CD8-positive, alpha-beta memory T cell (primary cell): ENCODE results near the gene ZNF625. TPM values are rescaled to one million over a fixed set of nuclear protein-coding genes. Genes with fewer than 3 reads are reported as not detected.
"Not testable (repeated sequence)": the region's sequence is repeated elsewhere in the genome, so short reads cannot be mapped to it uniquely, and the experiment has no call there.

Experiments used
- CTCF ChIA-PET: fragments of 350-600 bp; sonication (Branson Sonifier 250); formaldehyde crosslinking; loops from one replicate; lab custom pipeline; 2021; ENCODE audit warnings: antibody characterized with exemption; lab: Charles Lee
- POLR2A ChIA-PET: fragments of 350-600 bp; sonication (Branson Sonifier 250); formaldehyde crosslinking; loops from one replicate; lab custom pipeline; 2021; ENCODE audit warnings: antibody characterized with exemption; lab: Charles Lee
- DNase-seq, 5 donors: peaks; one replicate each; pipeline versions ENCODE4 v3.0.0 to v3.0.0-alpha.2; 2020 to 2022; ENCODE audit warnings: mixed read lengths in 1 of 5
- H3K27ac ChIP-seq: one replicate; pipeline ENCODE4 v1.7.0; 2013; ENCODE audit warnings: low read depth, mild to moderate bottlenecking, low read length, moderate library complexity
- H3K27me3 ChIP-seq: 2 replicates; pipeline ENCODE4 v1.7.0; 2013; ENCODE audit warnings: low read length, mild to moderate bottlenecking; ENCODE audit not compliant: insufficient read depth, poor library complexity, severe bottlenecking
- H3K36me3 ChIP-seq: 2 replicates; pipeline ENCODE4 v1.7.0; 2013; ENCODE audit warnings: mild to moderate bottlenecking, low read length, moderate library complexity; ENCODE audit not compliant: insufficient read depth
- H3K4me1 ChIP-seq: 2 replicates; pipeline ENCODE4 v1.7.0; 2013; ENCODE audit warnings: mild to moderate bottlenecking, low read length, moderate library complexity; ENCODE audit not compliant: insufficient read depth
- H3K4me3 ChIP-seq: 2 replicates; pipeline ENCODE4 v1.7.0; 2013; ENCODE audit warnings: mild to moderate bottlenecking, low read length
- H3K9me3 ChIP-seq: 2 replicates; pipeline ENCODE4 v1.7.0; 2013; ENCODE audit warnings: mild to moderate bottlenecking, low read length
- H3K27ac Mint-ChIP-seq, 8 donors: one replicate each; pipeline ENCODE4 v1.8.0; 2020 to 2021; ENCODE audit warnings: mixed read lengths in 8 of 8, mild to moderate bottlenecking in 6 of 8, inconsistent platforms in 3 of 8, moderate library complexity in 3 of 8
- H3K27me3 Mint-ChIP-seq, 2 donors: one replicate each; pipeline ENCODE4 v1.8.0; 2020 to 2021; ENCODE audit warnings: mixed read lengths in 2 of 2, mild to moderate bottlenecking in 1 of 2, moderate library complexity in 1 of 2
- H3K36me3 Mint-ChIP-seq, 3 donors: one replicate each; pipeline ENCODE4 v1.8.0; 2020 to 2021; ENCODE audit warnings: mixed read lengths in 3 of 3, inconsistent platforms in 1 of 3, mild to moderate bottlenecking in 1 of 3
- H3K4me1 Mint-ChIP-seq, 3 donors: one replicate each; pipeline ENCODE4 v1.8.0; 2020 to 2021; ENCODE audit warnings: mixed read lengths in 3 of 3, inconsistent platforms in 1 of 3, mild to moderate bottlenecking in 1 of 3
- H3K4me3 Mint-ChIP-seq, 7 donors: one replicate each; pipeline ENCODE4 v1.8.0; 2020 to 2021; ENCODE audit warnings: mixed read lengths in 7 of 7, mild to moderate bottlenecking in 6 of 7, moderate library complexity in 4 of 7, inconsistent platforms in 2 of 7
- H3K9me3 Mint-ChIP-seq, 5 donors: one replicate each; pipeline ENCODE4 v1.8.0; 2020 to 2022; ENCODE audit warnings: mixed read lengths in 5 of 5, mild to moderate bottlenecking in 3 of 5, moderate library complexity in 2 of 5, inconsistent platforms in 1 of 5
- polyA plus RNA-seq: library from polyadenylated mRNA; unstranded; fragments of 300-500 nt; fragmentation: Illumina TruSeq; gene quantifications from one replicate; pipeline ENCODE4 v1.2.3, GENCODE V29; 2021
- total RNA-seq, 2 experiments: library from RNA; stranded (reverse); gene quantifications; one replicate each; pipeline ENCODE4 v1.2.3, GENCODE V29; 2021

Gene ZNF625
- total and polyA plus RNA-seq, 3 experiments from 2014 or later = 0.39 to 3.8 (median 3.3) TPM

DNA sequence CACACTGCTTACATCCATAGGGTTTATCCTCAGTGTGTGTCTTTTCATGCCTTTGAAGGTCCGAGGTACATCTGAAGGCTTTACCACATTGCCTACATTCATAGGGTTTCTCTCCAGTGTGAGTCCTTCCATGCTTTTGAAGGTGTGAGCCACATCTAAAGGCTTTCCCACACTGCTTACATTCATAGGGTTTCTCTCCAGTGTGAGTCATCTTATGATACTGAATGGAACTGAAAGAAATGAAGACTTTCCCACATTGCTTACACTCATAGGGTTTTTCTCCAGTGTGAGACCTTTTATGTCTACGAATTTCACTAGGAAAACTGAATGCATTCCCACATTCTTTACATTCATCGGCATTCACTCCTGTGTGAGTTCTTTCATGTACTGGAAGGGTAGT, 23.5 kb downstream of the ZNF625 start:
- DNase-seq = no peak
- ChIA-PET POLR2A (no interaction called here), CTCF (interaction anchor here (1.5 kb wide), 1 partner anchor 335 kb away, joined by 5 read pairs; no protein-coding TSS in a partner anchor)
- Mint-ChIP-seq H3K27me3 (no peaks in the 10 kb centered on the region), H3K4me3 (no peak overlapping the region), H3K27ac (no peak overlapping the region), H3K4me1 (peaks cover 7 to 9% (median 8%) of the 10 kb centered on the region in 3 donors), H3K36me3 (peaks cover 30 to 70% (median 57%) of the 10 kb centered on the region in 3 donors), H3K9me3 (peaks cover 22 to 68% (median 51%) of the 10 kb centered on the region in 5 donors)
- Histone ChIP-seq H3K9me3 (peaks cover 28% of the 10 kb centered on the region), H3K4me1 (no peaks in the 10 kb centered on the region), H3K4me3 (no peak overlapping the region), H3K27me3 (no peaks in the 10 kb centered on the region), H3K36me3 (peaks cover 25% of the 10 kb centered on the region), H3K27ac (no peak overlapping the region)

DNA sequence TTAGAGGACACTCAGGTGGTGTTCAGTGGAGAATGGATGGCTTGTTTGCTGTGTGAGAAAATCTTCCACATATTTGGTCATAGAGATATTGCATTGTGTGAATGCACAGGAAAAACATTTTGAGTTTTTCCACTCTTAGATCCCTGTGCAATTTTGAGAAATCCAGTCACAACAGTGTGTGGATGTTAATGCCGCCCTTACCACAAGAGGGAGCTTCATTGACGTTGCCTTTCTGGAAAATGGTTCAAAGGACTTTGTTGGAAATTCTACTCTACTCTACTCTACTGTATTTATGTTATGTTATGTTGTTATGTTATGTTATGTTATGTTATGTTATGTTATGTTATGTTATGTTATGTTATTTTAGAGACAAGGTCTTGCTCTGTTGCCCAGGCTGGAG, 29.8 kb downstream of the ZNF625 start:
- Histone ChIP-seq H3K27me3 (no peaks in the 10 kb centered on the region), H3K27ac (no peak overlapping the region), H3K4me3 (no peak overlapping the region), H3K9me3 (peaks cover 5% of the 10 kb centered on the region), H3K4me1 (no peaks in the 10 kb centered on the region), H3K36me3 (no peaks in the 10 kb centered on the region)
- Mint-ChIP-seq H3K27ac (peak overlapping the region in 1 of 8 donors; percentile 87), H3K4me3 (no peak overlapping the region), H3K4me1 (no peaks in the 10 kb centered on the region), H3K36me3 (peaks cover 2 to 25% (median 9%) of the 10 kb centered on the region in 3 donors), H3K27me3 (peaks cover 0 to 3% of the 10 kb centered on the region in 2 donors), H3K9me3 (peaks cover 6 to 27% (median 25%) of the 10 kb centered on the region in 5 donors)
- ChIA-PET CTCF (interaction anchor here (0.7 to 1.6 kb wide), 2 partner anchors 23 to 202 kb away, joined by 3 to 5 read pairs; partner anchors contain the start of gene ZNF700), POLR2A (no interaction called here)
- DNase-seq = no peak

DNA sequence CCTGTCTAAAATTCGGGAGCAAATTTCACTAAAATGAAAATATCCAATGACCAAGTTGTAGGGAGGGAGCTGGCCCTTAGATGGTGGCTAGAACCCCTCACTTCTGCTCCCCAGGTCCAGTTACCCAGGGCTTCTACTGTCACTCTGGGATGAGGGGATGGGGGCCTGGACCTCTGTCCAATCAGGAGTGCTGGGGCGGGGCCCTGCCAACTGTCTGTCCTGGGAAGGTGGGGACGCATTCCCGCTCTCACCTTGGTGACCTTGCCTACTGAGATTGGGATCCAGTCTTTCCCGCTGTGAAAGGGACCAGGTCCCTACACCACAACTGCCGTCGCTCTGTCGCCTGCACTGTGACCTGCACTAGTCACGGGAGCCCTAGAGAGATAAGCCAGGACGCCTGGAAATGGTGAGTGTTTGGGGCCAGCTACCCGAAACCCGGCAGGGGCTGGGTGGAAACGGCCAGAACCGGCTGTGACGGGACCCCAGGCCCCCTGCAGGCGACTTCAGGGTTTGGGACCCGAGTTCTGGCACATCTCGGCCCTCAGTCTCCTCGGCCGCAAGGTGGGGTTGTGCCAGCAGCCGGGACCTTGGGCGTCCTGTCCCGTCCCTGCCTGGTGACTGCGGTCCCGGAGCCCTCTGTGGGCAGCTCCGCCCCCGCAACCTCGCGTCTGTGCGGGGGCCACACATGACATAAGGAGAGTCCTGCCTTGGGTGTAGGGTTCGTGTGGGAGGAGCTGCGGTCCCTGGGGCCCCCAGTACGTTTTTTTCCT, 39.1 kb downstream of the ZNF625 start:
- H3K4me3 ChIP-seq = no peak overlapping the region
- no peaks in the 10 kb centered on the region for H3K27me3 ChIP-seq
- no peaks in the 10 kb centered on the region for H3K36me3 ChIP-seq
- peaks cover 0 to 11% (median under 1%) of the 10 kb centered on the region in 5 donors for H3K9me3 Mint-ChIP-seq
- CTCF ChIA-PET = interaction anchor here (0.8 kb wide), 1 partner anchor 32 kb away, joined by 3 read pairs; no protein-coding TSS in a partner anchor
- H3K4me1 Mint-ChIP-seq = no peaks in the 10 kb centered on the region
- H3K4me3 Mint-ChIP-seq = no peak overlapping the region
- no peaks in the 10 kb centered on the region for H3K27me3 Mint-ChIP-seq
- POLR2A ChIA-PET = no interaction called here
- DNase-seq = no peak
- H3K27ac Mint-ChIP-seq = no peak overlapping the region
- no peaks in the 10 kb centered on the region for H3K4me1 ChIP-seq
- no peak overlapping the region for H3K27ac ChIP-seq
- H3K9me3 ChIP-seq = no peaks in the 10 kb centered on the region
- no peaks in the 10 kb centered on the region for H3K36me3 Mint-ChIP-seq

DNA sequence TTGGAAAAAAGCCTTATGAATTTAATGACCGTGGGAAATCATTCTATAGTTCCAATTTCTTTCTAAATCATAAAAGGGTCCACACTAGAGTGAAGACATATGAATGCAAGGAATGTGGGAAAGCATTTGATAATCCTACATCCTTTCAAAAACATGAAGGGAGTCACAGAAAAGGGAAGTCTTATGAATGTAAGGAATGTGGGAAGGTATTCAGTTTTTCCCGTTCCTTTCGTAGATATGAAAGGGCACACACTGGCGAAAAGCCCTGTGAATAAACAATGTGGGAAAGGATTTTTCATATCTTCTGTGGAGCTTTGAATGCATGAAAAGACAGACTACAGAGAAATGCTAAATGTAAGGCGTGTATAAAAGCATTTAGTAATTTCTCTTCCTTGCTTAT, 43.4 kb downstream of the ZNF625 start:
- H3K9me3 Mint-ChIP-seq = peaks cover 0 to 20% (median 4%) of the 10 kb centered on the region in 5 donors
- no peaks in the 10 kb centered on the region for H3K4me1 ChIP-seq
- no peaks in the 10 kb centered on the region for H3K4me1 Mint-ChIP-seq
- no peak overlapping the region for H3K27ac Mint-ChIP-seq
- H3K4me3 Mint-ChIP-seq = no peak overlapping the region
- H3K27ac ChIP-seq = no peak overlapping the region
- no peaks in the 10 kb centered on the region for H3K36me3 ChIP-seq
- no peaks in the 10 kb centered on the region for H3K27me3 ChIP-seq
- H3K27me3 Mint-ChIP-seq = peaks cover 0 to 2% of the 10 kb centered on the region in 2 donors
- H3K9me3 ChIP-seq = no peaks in the 10 kb centered on the region
- ChIA-PET CTCF (no interaction called here), POLR2A (no interaction called here)
- H3K4me3 ChIP-seq = no peak overlapping the region
- H3K36me3 Mint-ChIP-seq = no peaks in the 10 kb centered on the region
- no peak for DNase-seq

DNA sequence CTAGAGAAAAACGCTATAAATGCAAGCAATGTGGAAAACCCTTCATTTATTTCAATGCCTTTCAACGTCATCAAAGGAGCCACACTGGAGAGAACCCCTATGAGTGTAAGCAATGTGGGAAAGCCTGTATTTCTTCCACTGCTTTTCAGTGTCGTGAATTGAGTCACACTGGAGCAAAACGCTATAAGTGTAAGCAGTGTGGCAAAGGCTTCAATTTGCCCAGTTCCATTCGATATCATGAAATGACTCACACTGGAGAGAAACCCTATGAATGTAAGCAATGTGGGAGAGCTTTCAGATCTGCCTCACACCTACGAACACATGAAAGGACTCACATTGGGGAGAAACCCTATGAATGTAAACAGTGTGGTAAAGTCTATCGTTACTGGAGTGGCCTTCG, 43.8 kb downstream of the ZNF625 start:
- POLR2A ChIA-PET = no interaction called here
- H3K9me3 Mint-ChIP-seq = peaks cover 0 to 20% (median 4%) of the 10 kb centered on the region in 5 donors
- DNase-seq = no peak

DNA sequence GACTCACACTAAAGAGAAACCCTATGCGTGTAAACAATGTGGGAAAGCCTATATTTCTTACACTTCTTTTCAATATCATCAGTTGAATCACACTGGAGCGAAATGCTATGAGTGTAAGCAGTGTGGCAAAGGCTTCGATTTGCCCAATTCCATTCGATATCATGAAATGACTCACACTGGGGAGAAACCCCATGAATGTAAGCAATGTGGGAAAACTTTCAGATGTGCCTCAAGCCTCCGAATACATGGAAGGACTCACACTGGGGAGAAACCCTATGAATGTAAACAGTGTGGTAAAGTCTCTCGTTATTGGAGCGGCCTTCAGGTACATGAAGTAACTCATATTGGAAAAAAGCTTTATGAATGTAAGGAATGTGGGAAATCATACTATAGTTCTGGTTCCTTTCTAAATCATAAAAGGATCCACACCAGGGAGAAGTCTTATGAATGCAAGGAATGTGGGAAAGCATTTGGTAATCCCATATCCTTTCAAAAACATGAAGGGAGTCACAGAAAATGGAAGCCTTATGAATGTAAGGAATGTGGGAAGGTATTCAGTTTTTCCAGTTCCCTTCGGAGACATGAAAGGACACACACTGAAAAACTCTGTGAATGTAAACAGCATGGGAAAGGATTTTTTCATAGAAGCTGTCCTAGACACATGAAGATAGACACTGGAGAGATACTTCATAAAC, 44.4 kb downstream of the ZNF625 start:
- H3K36me3 ChIP-seq = no peaks in the 10 kb centered on the region
- no peak overlapping the region for H3K27ac ChIP-seq
- no peak overlapping the region for H3K4me3 ChIP-seq
- H3K27me3 Mint-ChIP-seq = peaks cover 0 to 2% of the 10 kb centered on the region in 2 donors
- ChIA-PET POLR2A (no interaction called here), CTCF (no interaction called here)
- H3K27me3 ChIP-seq = no peaks in the 10 kb centered on the region
- no peaks in the 10 kb centered on the region for H3K4me1 ChIP-seq
- H3K4me3 Mint-ChIP-seq = no peak overlapping the region
- no peaks in the 10 kb centered on the region for H3K36me3 Mint-ChIP-seq
- no peak overlapping the region for H3K27ac Mint-ChIP-seq
- no peaks in the 10 kb centered on the region for H3K4me1 Mint-ChIP-seq
- peaks cover 0 to 20% (median 4%) of the 10 kb centered on the region in 5 donors for H3K9me3 Mint-ChIP-seq
- DNase-seq = no peak
- H3K9me3 ChIP-seq = no peaks in the 10 kb centered on the region

More for the DNA sequence above, 43.8 kb downstream of the ZNF625 start:
- H3K27me3 ChIP-seq = no peaks in the 10 kb centered on the region
- Mint-ChIP-seq H3K27me3 (peaks cover 0 to 2% of the 10 kb centered on the region in 2 donors), H3K27ac (no peak overlapping the region), H3K4me1 (no peaks in the 10 kb centered on the region), H3K4me3 (no peak overlapping the region), H3K36me3 (no peaks in the 10 kb centered on the region)
- CTCF ChIA-PET = no interaction called here
- no peak overlapping the region for H3K4me3 ChIP-seq
- no peaks in the 10 kb centered on the region for H3K4me1 ChIP-seq
- H3K9me3 ChIP-seq = no peaks in the 10 kb centered on the region
- H3K27ac ChIP-seq = no peak overlapping the region
- no peaks in the 10 kb centered on the region for H3K36me3 ChIP-seq

DNA sequence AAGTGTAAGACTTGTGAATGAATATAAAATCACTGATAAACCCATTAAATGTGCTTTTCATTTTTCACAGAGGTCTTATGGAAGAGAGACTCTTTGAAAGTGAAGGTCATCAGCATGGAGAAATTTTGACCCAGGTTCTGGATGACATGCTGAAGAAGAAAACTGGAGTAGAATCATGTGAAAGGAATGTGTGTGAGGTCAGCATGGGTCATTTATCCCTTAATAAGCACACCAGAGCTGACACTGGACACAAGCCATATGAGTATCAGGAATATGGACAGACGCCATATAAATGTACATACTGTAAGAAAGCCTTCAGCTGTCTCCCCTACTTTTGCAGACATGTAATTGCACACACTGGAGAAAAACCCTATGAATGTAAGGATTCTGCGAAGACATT, 45.4 kb downstream of the ZNF625 start:
- no peak overlapping the region for H3K4me3 Mint-ChIP-seq
- H3K4me3 ChIP-seq = no peak overlapping the region
- no peak overlapping the region for H3K27ac Mint-ChIP-seq
- CTCF ChIA-PET = no interaction called here
- no peaks in the 10 kb centered on the region for H3K4me1 ChIP-seq
- DNase-seq = no peak
- no peaks in the 10 kb centered on the region for H3K9me3 ChIP-seq
- POLR2A ChIA-PET = no interaction called here
- H3K36me3 Mint-ChIP-seq = no peaks in the 10 kb centered on the region
- no peaks in the 10 kb centered on the region for H3K27me3 ChIP-seq
- peaks cover 0 to 2% of the 10 kb centered on the region in 2 donors for H3K27me3 Mint-ChIP-seq
- H3K9me3 Mint-ChIP-seq = peaks cover 0 to 21% (median 4%) of the 10 kb centered on the region in 5 donors
- no peak overlapping the region for H3K27ac ChIP-seq
- no peaks in the 10 kb centered on the region for H3K4me1 Mint-ChIP-seq
- H3K36me3 ChIP-seq = no peaks in the 10 kb centered on the region

DNA sequence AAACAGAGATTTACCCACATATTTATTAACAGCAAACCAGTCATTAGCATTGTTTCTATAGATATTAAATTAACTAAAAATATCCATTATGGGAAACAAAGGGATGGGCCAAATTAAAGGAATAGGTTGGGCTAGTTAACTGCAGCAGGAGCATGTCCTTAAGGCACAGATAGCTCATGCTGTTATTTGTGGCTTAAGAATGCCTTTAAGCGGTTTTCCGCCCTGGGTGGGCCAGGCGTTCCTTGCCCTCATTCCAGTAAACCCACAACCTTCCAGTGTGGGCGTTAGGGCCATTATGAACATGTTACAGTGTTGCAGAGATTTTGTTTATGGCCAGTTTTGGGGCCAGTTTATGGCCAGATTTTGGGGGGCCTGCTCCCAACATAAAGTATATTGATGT, 52.6 kb downstream of the ZNF625 start:
- CTCF ChIA-PET, H3K36me3 Mint-ChIP-seq, H3K36me3 ChIP-seq, H3K4me1 Mint-ChIP-seq, DNase-seq, H3K27me3 ChIP-seq, H3K4me3 Mint-ChIP-seq, H3K27me3 Mint-ChIP-seq, H3K9me3 Mint-ChIP-seq, POLR2A ChIA-PET, H3K27ac ChIP-seq, H3K4me3 ChIP-seq, H3K27ac Mint-ChIP-seq, H3K9me3 ChIP-seq, H3K4me1 ChIP-seq: not testable (repeated sequence)
